Keratinocyte (primary cell): ENCODE measurements around the gene HCN3.

Source experiments
- CTCF ChIP-seq, 3 experiments: IDR thresholded peaks in 1 of 3; conservative IDR thresholded peaks in 1 of 3; optimal IDR thresholded peaks in 1 of 3; 2 replicates in 2 of 3; 3 replicates in 1 of 3; pipeline versions ENCODE3 to v1.5.1; 2011; ENCODE audit warnings: low read length in 3 of 3, mild to moderate bottlenecking in 3 of 3, moderate library complexity in 2 of 3, control low read depth in 1 of 3, inconsistent platforms in 1 of 3; ENCODE audit not compliant: insufficient read depth in 2 of 3; ENCODE audit errors: extremely low read depth in 1 of 3
- EZH2 ChIP-seq: IDR thresholded peaks from one replicate; pipeline ENCODE4 v1.6.1; 2012; ENCODE audit warnings: inconsistent platforms, mild to moderate bottlenecking, low read length, moderate library complexity

- TF ChIP-seq CTCF (optimal IDR thresholded peaks at IDR 0.05 in 1 of 3, IDR thresholded peaks at IDR 0.05 in 1 of 3, conservative IDR thresholded peaks at IDR 0.05 in 1 of 3; ENCODE audit: extremely low read depth in 1 of 3, insufficient read depth in 2 of 3, low read length in 3 of 3) (no peak), EZH2 (no peak)
Observed at GRCh38 chr1:155255243-155256007, 21.8 kb upstream of the HCN3 start, which contains the start of gene ENTREP3.
